Fibroblast of lung (primary cell): ENCODE measurements around the gene FJX1.

Experiments used
- EZH2 ChIP-seq: IDR thresholded peaks from 2 replicates; pipeline ENCODE4 v1.5.1; 2012; ENCODE audit warnings: low read length, control low read depth, mild to moderate bottlenecking; ENCODE audit errors: missing control alignments
- TF ChIP-seq, protein P1 (sequence below), 2 donors: IDR thresholded peaks in 1 of 2; conservative IDR thresholded peaks in 1 of 2; 1 replicate in 1 of 2; 2 replicates in 1 of 2; pipeline ENCODE4 v1.5.1; 2011 to 2012; ENCODE audit warnings: low read length in 2 of 2, control low read depth in 1 of 2, inconsistent platforms in 1 of 2, low read depth in 1 of 2, mild to moderate bottlenecking in 1 of 2

DNA sequence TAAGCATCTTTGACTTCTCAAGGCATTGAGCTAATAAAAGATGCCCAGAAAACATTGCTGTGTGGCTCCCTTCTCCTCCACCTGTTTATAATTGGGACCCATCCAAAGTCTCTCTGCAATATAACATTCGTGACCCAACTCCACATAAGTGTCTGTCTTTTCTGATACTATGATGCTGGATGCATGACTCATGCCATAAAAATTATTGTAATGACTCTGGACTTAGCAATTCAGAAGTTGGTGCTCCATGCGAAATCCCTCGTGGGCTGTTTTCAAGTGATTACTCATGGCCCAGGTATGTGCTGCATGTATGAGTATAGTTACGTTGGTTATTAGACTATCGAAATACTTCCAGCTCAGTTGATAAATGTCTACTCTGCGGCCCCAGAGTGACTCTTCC lies 11.7 kb downstream of the FJX1 start:
- TF ChIP-seq, protein P1, sequence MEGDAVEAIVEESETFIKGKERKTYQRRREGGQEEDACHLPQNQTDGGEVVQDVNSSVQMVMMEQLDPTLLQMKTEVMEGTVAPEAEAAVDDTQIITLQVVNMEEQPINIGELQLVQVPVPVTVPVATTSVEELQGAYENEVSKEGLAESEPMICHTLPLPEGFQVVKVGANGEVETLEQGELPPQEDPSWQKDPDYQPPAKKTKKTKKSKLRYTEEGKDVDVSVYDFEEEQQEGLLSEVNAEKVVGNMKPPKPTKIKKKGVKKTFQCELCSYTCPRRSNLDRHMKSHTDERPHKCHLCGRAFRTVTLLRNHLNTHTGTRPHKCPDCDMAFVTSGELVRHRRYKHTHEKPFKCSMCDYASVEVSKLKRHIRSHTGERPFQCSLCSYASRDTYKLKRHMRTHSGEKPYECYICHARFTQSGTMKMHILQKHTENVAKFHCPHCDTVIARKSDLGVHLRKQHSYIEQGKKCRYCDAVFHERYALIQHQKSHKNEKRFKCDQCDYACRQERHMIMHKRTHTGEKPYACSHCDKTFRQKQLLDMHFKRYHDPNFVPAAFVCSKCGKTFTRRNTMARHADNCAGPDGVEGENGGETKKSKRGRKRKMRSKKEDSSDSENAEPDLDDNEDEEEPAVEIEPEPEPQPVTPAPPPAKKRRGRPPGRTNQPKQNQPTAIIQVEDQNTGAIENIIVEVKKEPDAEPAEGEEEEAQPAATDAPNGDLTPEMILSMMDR (conservative IDR thresholded peaks at IDR 0.05 in 1 of 2, IDR thresholded peaks at IDR 0.05 in 1 of 2; ENCODE audit: low read depth in 1 of 2, low read length in 2 of 2): no peak
- TF ChIP-seq EZH2: no peak
